ENCODE data around the gene CDC42EP2.

GRCh38 chr11:65298131-65298535 is 16.5 kb upstream of the CDC42EP2 start:
- TF ChIP-seq CTCF (IDR thresholded peaks at IDR 0.05; ENCODE audit: low read depth, low read length, poor library complexity, severe bottlenecking) = no peak
- no peak for TF ChIP-seq EZH2phosphoT487 (IDR thresholded peaks at IDR 0.05; ENCODE audit: borderline replicate concordance, low read length)

Data from DOHH2 (cell line).